H9 (cell line): ENCODE measurements around the gene DTD1. TPM values are rescaled to one million over a fixed set of nuclear protein-coding genes. Genes with fewer than 3 reads are reported as not detected.

Source experiments
- DNase-seq: peaks from one replicate; pipeline ENCODE4 v3.0.0-alpha.2; 2017
- H2AFZ ChIP-seq: one replicate; pipeline ENCODE4 v1.6.1; 2013; ENCODE audit warnings: mild to moderate bottlenecking, low read length, control low read depth, moderate library complexity
- H2AK5ac ChIP-seq: 2 replicates; pipeline ENCODE4 v1.6.1; 2013; ENCODE audit warnings: low read length, control low read depth, mixed read lengths; ENCODE audit not compliant: insufficient read length
- H2BK120ac ChIP-seq: one replicate; pipeline ENCODE4 v1.6.1; 2013; ENCODE audit warnings: low read depth, mild to moderate bottlenecking, low read length, control low read depth, inconsistent platforms; ENCODE audit not compliant: poor library complexity, severe bottlenecking
- H2BK12ac ChIP-seq: 2 replicates; pipeline ENCODE4 v1.6.1; 2013; ENCODE audit warnings: low read length, control low read depth, mixed read lengths, low read depth; ENCODE audit not compliant: insufficient read length
- H2BK15ac ChIP-seq: 2 replicates; pipeline ENCODE4 v1.6.1; 2013; ENCODE audit warnings: low read depth, low read length, control low read depth
- H2BK20ac ChIP-seq: one replicate; pipeline ENCODE4 v1.6.1; 2013; ENCODE audit warnings: low read depth, mild to moderate bottlenecking, low read length, control low read depth, inconsistent platforms; ENCODE audit not compliant: poor library complexity, severe bottlenecking
- H2BK5ac ChIP-seq: 2 replicates; pipeline ENCODE4 v1.6.1; 2013; ENCODE audit warnings: low read length, control low read depth, mixed read lengths; ENCODE audit not compliant: insufficient read length
- H3K14ac ChIP-seq: 2 replicates; pipeline ENCODE4 v1.6.1; 2013; ENCODE audit warnings: low read length, control low read depth; ENCODE audit not compliant: insufficient read depth
- H3K18ac ChIP-seq: 2 replicates; pipeline ENCODE4 v1.6.1; 2013; ENCODE audit warnings: low read depth, mild to moderate bottlenecking, mixed read lengths, low read length, control low read depth; ENCODE audit not compliant: insufficient read length
- H3K23ac ChIP-seq: 2 replicates; pipeline ENCODE4 v1.6.1; 2013; ENCODE audit warnings: low read length, control low read depth, mixed read lengths, low read depth; ENCODE audit not compliant: insufficient read length
- H3K23me2 ChIP-seq: 2 replicates; pipeline ENCODE4 v1.6.1; 2013; ENCODE audit warnings: low read depth, mild to moderate bottlenecking, mixed read lengths, low read length, control low read depth; ENCODE audit not compliant: insufficient read length, poor library complexity, severe bottlenecking
- H3K27ac ChIP-seq: 2 replicates; pipeline ENCODE4 v1.5.1; 2013; ENCODE audit warnings: low read length, control low read depth, mixed read lengths, low read depth; ENCODE audit not compliant: insufficient read length
- H3K27me3 ChIP-seq: 2 replicates; pipeline ENCODE4 v1.6.1; 2013; ENCODE audit warnings: low read length, control low read depth, inconsistent platforms; ENCODE audit not compliant: insufficient read depth
- H3K4ac ChIP-seq: 2 replicates; pipeline ENCODE4 v1.6.1; 2013; ENCODE audit warnings: low read depth, mild to moderate bottlenecking, control low read depth, inconsistent platforms, low read length, moderate library complexity
- H3K4me1 ChIP-seq: 2 replicates; pipeline ENCODE4 v1.6.1; 2013; ENCODE audit warnings: low read length, control low read depth, inconsistent platforms; ENCODE audit not compliant: insufficient read depth
- H3K4me2 ChIP-seq: 2 replicates; pipeline ENCODE4 v1.6.1; 2013; ENCODE audit warnings: low read length, control low read depth, mixed read lengths; ENCODE audit not compliant: insufficient read length, insufficient read depth
- H3K56ac ChIP-seq: 2 replicates; pipeline ENCODE4 v1.6.1; 2013; ENCODE audit warnings: low read depth, mild to moderate bottlenecking, mixed read lengths, low read length, control low read depth; ENCODE audit not compliant: insufficient read length
- H3K79me1 ChIP-seq: 2 replicates; pipeline ENCODE4 v1.6.1; 2013; ENCODE audit warnings: low read depth, mild to moderate bottlenecking, moderate library complexity, low read length, control low read depth, inconsistent platforms; ENCODE audit not compliant: insufficient read depth, poor library complexity, severe bottlenecking
- H3K79me2 ChIP-seq: 2 replicates; pipeline ENCODE4 v1.6.1; 2013; ENCODE audit warnings: low read length, control low read depth, inconsistent platforms; ENCODE audit not compliant: insufficient read depth
- H3K9ac ChIP-seq: 2 replicates; pipeline ENCODE4 v1.6.1; 2013; ENCODE audit warnings: low read length, control low read depth, mixed read lengths; ENCODE audit not compliant: insufficient read length; ENCODE audit errors: extremely low read depth
- H3K9me3 ChIP-seq: one replicate; pipeline ENCODE4 v1.6.1; 2013; ENCODE audit warnings: low read depth, low read length, inconsistent platforms; ENCODE audit not compliant: control insufficient read depth
- H3T11ph ChIP-seq: one replicate; pipeline ENCODE4 v1.6.1; 2013; ENCODE audit warnings: mild to moderate bottlenecking, low read length, control low read depth, inconsistent platforms
- H4K20me1 ChIP-seq: one replicate; pipeline ENCODE4 v1.6.1; 2013; ENCODE audit not compliant: control insufficient read depth, insufficient read length, insufficient read depth
- H4K5ac ChIP-seq: 2 replicates; pipeline ENCODE4 v1.6.1; 2013; ENCODE audit warnings: low read depth, mild to moderate bottlenecking, mixed read lengths, low read length, control low read depth; ENCODE audit not compliant: insufficient read length
- H4K8ac ChIP-seq: replicated peaks from 2 replicates; pipeline ENCODE4 v1.6.1; 2013; ENCODE audit warnings: low read length, control low read depth, mixed read lengths, low read depth; ENCODE audit not compliant: insufficient read length
- H4K91ac ChIP-seq: 2 replicates; pipeline ENCODE4 v1.6.1; 2013; ENCODE audit warnings: low read depth, mild to moderate bottlenecking, moderate library complexity, mixed read lengths, low read length, control low read depth; ENCODE audit not compliant: insufficient read length
- H3K27ac Mint-ChIP-seq, 3 experiments: 2 replicates in 2 of 3; 3 replicates in 1 of 3; pipeline ENCODE4 v1.8.0; 2020 to 2021; ENCODE audit warnings: mixed read lengths in 3 of 3, mild to moderate bottlenecking in 1 of 3, moderate library complexity in 1 of 3
- H3K27me3 Mint-ChIP-seq: 2 replicates; pipeline ENCODE4 v1.8.0; 2021; ENCODE audit warnings: low read depth, mild to moderate bottlenecking, moderate library complexity, mixed read lengths
- H3K36me3 Mint-ChIP-seq, 3 experiments: 2 replicates in 2 of 3; 3 replicates in 1 of 3; pipeline ENCODE4 v1.8.0; 2020 to 2021; ENCODE audit warnings: low read depth in 3 of 3, mixed read lengths in 3 of 3; ENCODE audit not compliant: insufficient read depth in 1 of 3
- H3K4me1 Mint-ChIP-seq, 2 experiments: 2 replicates each; pipeline ENCODE4 v1.8.0; 2020; ENCODE audit warnings: mixed read lengths in 2 of 2
- H3K4me3 Mint-ChIP-seq, 2 experiments: 2 replicates in 1 of 2; 3 replicates in 1 of 2; pipeline ENCODE4 v1.8.0; 2020 to 2021; ENCODE audit warnings: mild to moderate bottlenecking in 2 of 2, mixed read lengths in 2 of 2, moderate library complexity in 1 of 2
- H3K9me3 Mint-ChIP-seq, 2 experiments: 2 replicates in 1 of 2; 3 replicates in 1 of 2; pipeline ENCODE4 v1.8.0; 2020; ENCODE audit warnings: mild to moderate bottlenecking in 2 of 2, mixed read lengths in 2 of 2, moderate library complexity in 1 of 2
- WGBS: extraction: QIAGEN DNeasy Blood & Tissue Kit; methylation state at CpG from one replicate; pipeline ENCODE4 v1.1.7; 2013; ENCODE audit warnings: missing lambda C conversion rate, low lambda C conversion rate, mixed read lengths; ENCODE audit not compliant: insufficient read length; ENCODE audit errors: extremely low coverage; 5-methylcytosine and 5-hydroxymethylcytosine counted together
- total RNA-seq: library from RNA; stranded (reverse); gene quantifications from 2 replicates; pipeline ENCODE4 v1.2.1, GENCODE V29; 2021
- TF ChIP-seq, protein P1 (sequence below): fragments of 200-600 bp; sonication (generic); conservative IDR thresholded peaks from 3 replicates; pipeline ENCODE4 v1.8.0; 2021; ENCODE audit warnings: antibody characterized with exemption, mild to moderate bottlenecking

Gene DTD1
- total RNA-seq, 1 experiment from 2014 or later, result 62.0 TPM

DNA sequence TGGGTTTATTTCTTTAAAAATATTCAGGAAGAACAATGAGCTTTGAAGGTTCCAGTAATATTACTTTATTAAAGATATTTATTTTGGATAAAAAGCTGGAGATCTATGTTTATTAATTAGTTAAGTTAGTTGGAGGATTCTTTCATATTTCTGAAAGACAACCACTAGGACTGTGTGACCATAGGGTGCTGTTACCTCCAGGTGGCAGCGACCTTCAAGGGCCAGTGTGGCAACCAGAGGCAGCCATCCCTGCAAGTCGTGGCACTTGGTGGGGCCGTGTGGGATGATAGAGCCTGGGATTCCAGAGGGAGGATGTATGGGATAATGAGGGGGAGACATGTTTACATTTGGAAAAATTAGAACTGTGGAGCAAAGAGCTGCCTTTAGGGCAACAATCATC is 130.3 kb downstream of the DTD1 start:
- Histone ChIP-seq H4K91ac (no peak overlapping the region), H2BK15ac (no peak overlapping the region), H3K9me3 (no peaks in the 10 kb centered on the region), H3K18ac (no peak overlapping the region), H2AK5ac (no peak overlapping the region), H4K5ac (no peak overlapping the region), H3K9ac (no peak overlapping the region), H3K23ac (no peak overlapping the region), H3K4ac (no peak overlapping the region), H3K23me2 (no peaks in the 10 kb centered on the region), H2AFZ (no peak overlapping the region), H2BK120ac (no peak overlapping the region), H2BK20ac (no peak overlapping the region), H3K79me1 (no peaks in the 10 kb centered on the region), H3K27ac (no peak overlapping the region), H4K20me1 (no peaks in the 10 kb centered on the region), H3K56ac (no peak overlapping the region), H2BK5ac (no peak overlapping the region), H2BK12ac (no peak overlapping the region), H3K79me2 (no peaks in the 10 kb centered on the region), H3K4me1 (no peaks in the 10 kb centered on the region; the same call in 1 of the 2 replicates), H4K8ac (no peak overlapping the region), H3K27me3 (no peaks in the 10 kb centered on the region), H3K14ac (no peak overlapping the region), H3T11ph (no peak overlapping the region), H3K4me2 (no peak overlapping the region)
- H3K36me3 Mint-ChIP-seq, result peaks cover 2 to 11% (median 5%) of the 10 kb centered on the region in 3 experiments
- H3K9me3 Mint-ChIP-seq, result peaks cover 9 to 11% of the 10 kb centered on the region in 2 experiments; a peak in 4 of 5 replicates
- no CpG with 5 or more reads among the region's 3 CpGs for WGBS
- H3K4me1 Mint-ChIP-seq, result peaks cover 5 to 7% of the 10 kb centered on the region in 2 experiments; a peak in 3 of 4 replicates
- TF ChIP-seq, protein P1, sequence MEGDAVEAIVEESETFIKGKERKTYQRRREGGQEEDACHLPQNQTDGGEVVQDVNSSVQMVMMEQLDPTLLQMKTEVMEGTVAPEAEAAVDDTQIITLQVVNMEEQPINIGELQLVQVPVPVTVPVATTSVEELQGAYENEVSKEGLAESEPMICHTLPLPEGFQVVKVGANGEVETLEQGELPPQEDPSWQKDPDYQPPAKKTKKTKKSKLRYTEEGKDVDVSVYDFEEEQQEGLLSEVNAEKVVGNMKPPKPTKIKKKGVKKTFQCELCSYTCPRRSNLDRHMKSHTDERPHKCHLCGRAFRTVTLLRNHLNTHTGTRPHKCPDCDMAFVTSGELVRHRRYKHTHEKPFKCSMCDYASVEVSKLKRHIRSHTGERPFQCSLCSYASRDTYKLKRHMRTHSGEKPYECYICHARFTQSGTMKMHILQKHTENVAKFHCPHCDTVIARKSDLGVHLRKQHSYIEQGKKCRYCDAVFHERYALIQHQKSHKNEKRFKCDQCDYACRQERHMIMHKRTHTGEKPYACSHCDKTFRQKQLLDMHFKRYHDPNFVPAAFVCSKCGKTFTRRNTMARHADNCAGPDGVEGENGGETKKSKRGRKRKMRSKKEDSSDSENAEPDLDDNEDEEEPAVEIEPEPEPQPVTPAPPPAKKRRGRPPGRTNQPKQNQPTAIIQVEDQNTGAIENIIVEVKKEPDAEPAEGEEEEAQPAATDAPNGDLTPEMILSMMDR, result peak; percentile 40; the same call in 1 of the 3 replicates
- H3K4me3 Mint-ChIP-seq, result no peak overlapping the region
- H3K27ac Mint-ChIP-seq, result no peak overlapping the region
- no peak for DNase-seq
- H3K27me3 Mint-ChIP-seq, result no peaks in the 10 kb centered on the region
